Neural progenitor cell (in vitro differentiated cells): ENCODE data around the gene AIMP1. TPM values are rescaled to one million over a fixed set of nuclear protein-coding genes. Genes with fewer than 3 reads are reported as not detected.

Experiments used
- DNase-seq: peaks from one replicate; pipeline ENCODE4 v3.0.0-alpha.2; 2016; ENCODE audit warnings: low spot score
- H2AFZ ChIP-seq: fragments of 200-600 bp; sonication (generic); replicated peaks from 2 replicates; pipeline ENCODE4 v1.6.1; 2016; ENCODE audit warnings: antibody characterized with exemption
- H3F3A ChIP-seq: fragments of 200-600 bp; sonication (generic); 2 replicates; pipeline ENCODE4 v1.6.1; 2016; ENCODE audit warnings: antibody characterized with exemption, low read depth
- H3K27ac ChIP-seq: fragments of 200-600 bp; sonication (generic); 2 replicates; pipeline ENCODE4 v1.5.1; 2016; ENCODE audit warnings: mild to moderate bottlenecking
- H3K27me3 ChIP-seq: fragments of 200-600 bp; sonication (generic); 2 replicates; pipeline ENCODE4 v1.6.1; 2016; ENCODE audit warnings: mild to moderate bottlenecking, moderate library complexity
- H3K36me3 ChIP-seq: fragments of 200-600 bp; sonication (generic); 2 replicates; pipeline ENCODE4 v1.5.1; 2016
- H3K4me1 ChIP-seq: fragments of 200-600 bp; sonication (generic); 2 replicates; pipeline ENCODE4 v1.6.1; 2016; ENCODE audit warnings: mixed run types
- H3K4me2 ChIP-seq: fragments of 200-600 bp; sonication (generic); 2 replicates; pipeline ENCODE4 v1.6.1; 2016
- H3K4me3 ChIP-seq: fragments of 200-600 bp; sonication (generic); 2 replicates; pipeline ENCODE4 v1.5.1; 2016
- H3K79me2 ChIP-seq: fragments of 200-600 bp; sonication (generic); 2 replicates; pipeline ENCODE4 v1.6.1; 2016; ENCODE audit warnings: low read depth
- H3K9ac ChIP-seq: fragments of 200-600 bp; sonication (generic); 2 replicates; pipeline ENCODE4 v1.6.1; 2016
- H3K9me3 ChIP-seq: fragments of 200-600 bp; sonication (generic); 2 replicates; pipeline ENCODE4 v1.5.1; 2016; ENCODE audit warnings: low read depth
- H4K20me1 ChIP-seq: fragments of 200-600 bp; sonication (generic); 2 replicates; pipeline ENCODE4 v1.6.1; 2016; ENCODE audit warnings: low read depth
- H3K27ac Mint-ChIP-seq: 3 replicates; pipeline ENCODE4 v1.8.0; 2021; ENCODE audit warnings: mixed read lengths
- H3K27me3 Mint-ChIP-seq: 2 replicates; pipeline ENCODE4 v1.8.0; 2022; ENCODE audit warnings: low read depth, mild to moderate bottlenecking, inconsistent platforms, moderate library complexity, mixed read lengths; ENCODE audit not compliant: insufficient read depth
- H3K36me3 Mint-ChIP-seq: 3 replicates; pipeline ENCODE4 v1.8.0; 2021; ENCODE audit warnings: mixed read lengths
- H3K4me1 Mint-ChIP-seq: 3 replicates; pipeline ENCODE4 v1.8.0; 2021; ENCODE audit warnings: mixed read lengths
- H3K4me3 Mint-ChIP-seq: 3 replicates; pipeline ENCODE4 v1.8.0; 2021; ENCODE audit warnings: mild to moderate bottlenecking, moderate library complexity, mixed read lengths
- H3K9me3 Mint-ChIP-seq: 3 replicates; pipeline ENCODE4 v1.8.0; 2020; ENCODE audit warnings: mixed read lengths
- CTCF ChIP-seq: fragments of 200-600 bp; sonication (generic); IDR thresholded peaks from 2 replicates; pipeline ENCODE4 v1.5.1; 2017; ENCODE audit warnings: antibody characterized with exemption, mild to moderate bottlenecking
- EZH2 ChIP-seq: fragments of 200-600 bp; sonication (generic); IDR thresholded peaks from 2 replicates; pipeline ENCODE4 v1.6.1; 2017; ENCODE audit warnings: antibody characterized with exemption, mild to moderate bottlenecking, moderate library complexity
- EZH2phosphoT487 ChIP-seq: fragments of 200-600 bp; sonication (generic); IDR thresholded peaks from 2 replicates; pipeline ENCODE4 v1.6.1; 2017; ENCODE audit warnings: antibody characterized with exemption
- total RNA-seq: library from RNA; depleted of rRNA; stranded (reverse); fragments of >200 nt; gene quantifications from 2 replicates; pipeline ENCODE4 v1.2.3, GENCODE V29; 2015; ENCODE audit warnings: low replicate concordance

AIMP1 gene
- total RNA-seq, 1 donor from 2014 or later, result 64.2 TPM

- Histone ChIP-seq H3K36me3 (no peaks in the 10 kb centered on the region), H3K27ac (no peak overlapping the region), H3K4me1 (no peaks in the 10 kb centered on the region), H3K4me2 (no peak overlapping the region), H3K27me3 (no peaks in the 10 kb centered on the region), H2AFZ (no peak overlapping the region), H3K9ac (no peak overlapping the region), H3K79me2 (no peaks in the 10 kb centered on the region), H4K20me1 (peaks cover 4% of the 10 kb centered on the region), H3K4me3 (no peak overlapping the region), H3K9me3 (no peaks in the 10 kb centered on the region), H3F3A (no peaks in the 10 kb centered on the region)
- Mint-ChIP-seq H3K27me3 (no peaks in the 10 kb centered on the region), H3K9me3 (no peaks in the 10 kb centered on the region), H3K36me3 (no peaks in the 10 kb centered on the region), H3K27ac (no peak overlapping the region), H3K4me1 (no peaks in the 10 kb centered on the region), H3K4me3 (no peak overlapping the region)
- DNase-seq, result no peak
- TF ChIP-seq EZH2phosphoT487, result no peak
- no peak for TF ChIP-seq CTCF
- TF ChIP-seq EZH2, result no peak
Measured at GRCh38 chr4:106270736-106271135, 45.6 kb upstream of the AIMP1 start.

- Histone ChIP-seq H3K27me3 (no peaks in the 10 kb centered on the region), H2AFZ (no peak overlapping the region), H4K20me1 (no peaks in the 10 kb centered on the region), H3K36me3 (no peaks in the 10 kb centered on the region), H3K27ac (no peak overlapping the region), H3K9me3 (no peaks in the 10 kb centered on the region), H3K79me2 (no peaks in the 10 kb centered on the region), H3F3A (no peaks in the 10 kb centered on the region), H3K4me3 (no peak overlapping the region), H3K4me2 (no peak overlapping the region), H3K4me1 (no peaks in the 10 kb centered on the region), H3K9ac (no peak overlapping the region)
- no peak overlapping the region for H3K27ac Mint-ChIP-seq
- no peaks in the 10 kb centered on the region for H3K27me3 Mint-ChIP-seq
- TF ChIP-seq EZH2phosphoT487 (no peak), EZH2 (no peak), CTCF (no peak)
- no peaks in the 10 kb centered on the region for H3K4me1 Mint-ChIP-seq
- no peak for DNase-seq
- no peak overlapping the region for H3K4me3 Mint-ChIP-seq
- no peaks in the 10 kb centered on the region for H3K36me3 Mint-ChIP-seq
- no peaks in the 10 kb centered on the region for H3K9me3 Mint-ChIP-seq
Measured at GRCh38 chr4:106273831-106274230, 42.5 kb upstream of the AIMP1 start.

- no peaks in the 10 kb centered on the region for H3F3A ChIP-seq
- H3K4me3 Mint-ChIP-seq, result no peak overlapping the region
- DNase-seq, result no peak
- no peaks in the 10 kb centered on the region for H3K4me1 ChIP-seq
- no peak overlapping the region for H3K4me3 ChIP-seq
- no peak overlapping the region for H3K27ac Mint-ChIP-seq
- H2AFZ ChIP-seq, result no peak overlapping the region
- peaks cover 9% of the 10 kb centered on the region for H3K36me3 Mint-ChIP-seq
- TF ChIP-seq EZH2phosphoT487, result no peak
- no peak for TF ChIP-seq CTCF
- TF ChIP-seq EZH2, result no peak
- peaks cover 3% of the 10 kb centered on the region for H3K9me3 Mint-ChIP-seq
- H4K20me1 ChIP-seq, result no peaks in the 10 kb centered on the region
- no peaks in the 10 kb centered on the region for H3K4me1 Mint-ChIP-seq
- H3K27me3 ChIP-seq, result no peaks in the 10 kb centered on the region
- H3K27ac ChIP-seq, result no peak overlapping the region
- no peaks in the 10 kb centered on the region for H3K9me3 ChIP-seq
- no peaks in the 10 kb centered on the region for H3K36me3 ChIP-seq
- H3K79me2 ChIP-seq, result no peaks in the 10 kb centered on the region
- no peaks in the 10 kb centered on the region for H3K27me3 Mint-ChIP-seq
- H3K9ac ChIP-seq, result no peak overlapping the region
- H3K4me2 ChIP-seq, result no peak overlapping the region
Measured at GRCh38 chr4:106277140-106277675, 39.1 kb upstream of the AIMP1 start.
